Pancreas (tissue), 10 donors: ENCODE results near the gene KRTAP13-1. TPM values are rescaled to one million over a fixed set of nuclear protein-coding genes. Genes with fewer than 3 reads are reported as not detected.

Experiments used
- ATAC-seq, 4 donors: fragments of 200-7000 bp; cut with Tn5 transposase; one replicate each; pipeline versions ENCODE4 v1.8.0 to v1.9.1; 2020; ENCODE audit warnings: mild to moderate bottlenecking in 4 of 4, moderate library complexity in 4 of 4
- DNase-seq, 6 donors: peaks; one replicate each; pipeline ENCODE4 v3.0.0-alpha.2; 2020
- FAIRE-seq: peaks from 2 replicates; lab custom pipeline; 2012; peaks lifted over from hg19 to GRCh38; lab: Jason Lieb, UNC
- H3K27ac ChIP-seq, 4 donors: fragments of 200-600 bp; sonication (generic); 1 replicate in 3 of 4; 2 replicates in 1 of 4; pipeline versions ENCODE4 v1.5.0 to v1.8.0; 2020
- H3K27me3 ChIP-seq, 4 donors: fragments of 200-600 bp; one replicate each; pipeline ENCODE4 v1.8.0; 2021
- H3K36me3 ChIP-seq, 3 donors: fragments of 200-600 bp; sonication (generic) in 1 of 3; one replicate each; pipeline versions ENCODE4 v1.5.0 to v1.8.0; 2020 to 2021
- H3K4me1 ChIP-seq, 3 donors: fragments of 200-600 bp; one replicate each; pipeline ENCODE4 v1.8.0; 2021
- H3K4me3 ChIP-seq, 4 donors: fragments of 200-600 bp; sonication (generic) in 2 of 4; one replicate each; pipeline versions ENCODE4 v1.5.0 to v1.8.0; 2020 to 2021
- H3K9me3 ChIP-seq, 4 donors: fragments of 200-600 bp; one replicate each; pipeline ENCODE4 v1.8.0; 2021
- WGBS, 2 donors: extraction: QIAGEN DNeasy Blood & Tissue Kit; methylation state at CpG; one replicate each; pipeline ENCODE4 v1.1.7; 2013; 5-methylcytosine and 5-hydroxymethylcytosine counted together
- intact Hi-C, 3 donors: fragments of 100-400 bp; cut with DNase I; formaldehyde crosslinking; loops; one replicate each; pipeline versions ENCODE4 v1.11.1 to v1.14.2; 2022
- polyA plus RNA-seq, 2 donors: library from polyadenylated mRNA; stranded (reverse); fragments of 200-250 nt; gene quantifications; one replicate each; pipeline ENCODE4 v1.2.3, GENCODE V29; 2013
- total RNA-seq, 6 donors: library from RNA; stranded (reverse); fragmentation: NEBNext Ultra II Directional in 4 of 6; extraction: Animal tissue kit (Norgen Biotek cat#: 25700) in 4 of 6; gene quantifications; one replicate each; pipeline versions ENCODE4 v1.2.1 to v1.2.4, GENCODE V29; 2021 to 2023
- TF ChIP-seq, protein P1 (sequence below), 4 donors: fragments of 200-600 bp; sonication (generic) in 3 of 4; IDR thresholded peaks; one replicate each; pipeline versions ENCODE4 v1.5.0 to v1.8.0; 2021; ENCODE audit warnings: antibody characterized with exemption in 4 of 4
- donor health status: healthy with polysubstance abuse.
- donor health status: DM: no; HTN: no; CAD: no; lungs with moderate emphysema.
- donor health status: DM: no; HTN: no; CAD: no.
- donor health status: control.
- donor health status: control.
- donor health status: Bipolar disorder and iron deficiency.
- donor health status: DM: yes; HTN: yes; CAD: no.
- donor health status: DM: no; HTN: no; CAD: no.
- donor health status: DM: no; HTN: no; CAD: no.
- donor health status: DM: yes; HTN: yes; CAD: no.

Gene KRTAP13-1
- total and polyA plus RNA-seq, 8 donors = not detected

GRCh38 chr21:30434033-30434631, 38.3 kb downstream of the KRTAP13-1 start:
- ATAC-seq = peak; percentile 63 to 91 (median 73)
- Histone ChIP-seq H3K27ac (no peak overlapping the region), H3K36me3 (no peaks in the 10 kb centered on the region), H3K27me3 (no peaks in the 10 kb centered on the region), H3K4me1 (no peaks in the 10 kb centered on the region), H3K9me3 (no peaks in the 10 kb centered on the region), H3K4me3 (no peak overlapping the region)
- intact Hi-C loops = no loop called here
- peak in 3 of 6 donors; percentile 9 to 35 (median 23) for DNase-seq
- 23 to 24% methylated on average over 10 of the region's 10 CpGs for WGBS, 2 donors
- TF ChIP-seq, protein P1, sequence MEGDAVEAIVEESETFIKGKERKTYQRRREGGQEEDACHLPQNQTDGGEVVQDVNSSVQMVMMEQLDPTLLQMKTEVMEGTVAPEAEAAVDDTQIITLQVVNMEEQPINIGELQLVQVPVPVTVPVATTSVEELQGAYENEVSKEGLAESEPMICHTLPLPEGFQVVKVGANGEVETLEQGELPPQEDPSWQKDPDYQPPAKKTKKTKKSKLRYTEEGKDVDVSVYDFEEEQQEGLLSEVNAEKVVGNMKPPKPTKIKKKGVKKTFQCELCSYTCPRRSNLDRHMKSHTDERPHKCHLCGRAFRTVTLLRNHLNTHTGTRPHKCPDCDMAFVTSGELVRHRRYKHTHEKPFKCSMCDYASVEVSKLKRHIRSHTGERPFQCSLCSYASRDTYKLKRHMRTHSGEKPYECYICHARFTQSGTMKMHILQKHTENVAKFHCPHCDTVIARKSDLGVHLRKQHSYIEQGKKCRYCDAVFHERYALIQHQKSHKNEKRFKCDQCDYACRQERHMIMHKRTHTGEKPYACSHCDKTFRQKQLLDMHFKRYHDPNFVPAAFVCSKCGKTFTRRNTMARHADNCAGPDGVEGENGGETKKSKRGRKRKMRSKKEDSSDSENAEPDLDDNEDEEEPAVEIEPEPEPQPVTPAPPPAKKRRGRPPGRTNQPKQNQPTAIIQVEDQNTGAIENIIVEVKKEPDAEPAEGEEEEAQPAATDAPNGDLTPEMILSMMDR (IDR thresholded peaks at IDR 0.05) = peak; percentile 27 to 55 (median 42)
- no peak for FAIRE-seq

DNA sequence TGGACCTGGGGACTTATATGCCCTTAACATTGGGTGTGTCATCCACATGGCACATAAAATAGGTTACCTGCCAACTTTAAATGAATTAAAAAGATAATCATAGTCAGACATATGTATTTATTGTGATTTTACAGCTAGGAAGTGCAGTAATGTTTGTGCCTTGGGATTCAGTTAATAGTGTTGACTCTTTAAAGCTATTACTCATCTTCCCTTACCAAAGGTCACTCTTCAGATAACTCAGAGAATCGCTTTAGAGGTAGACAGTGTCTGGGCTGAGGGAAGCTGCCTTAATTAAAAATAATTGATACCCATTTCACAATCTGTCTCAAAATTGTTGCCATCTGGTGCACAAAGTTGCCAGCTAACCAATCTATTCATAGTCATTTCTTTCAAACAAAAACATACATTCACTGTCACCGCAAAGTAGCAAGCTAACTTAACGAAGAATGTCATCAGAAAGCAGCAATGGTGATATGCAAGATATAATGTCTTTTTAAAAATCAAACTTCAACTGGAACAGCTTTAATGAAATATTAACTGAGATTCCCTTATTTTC, 41.3 kb downstream of the KRTAP13-1 start:
- FAIRE-seq (no peak), DNase-seq (no peak), ATAC-seq (no peak)
- Histone ChIP-seq H3K9me3 (no peaks in the 10 kb centered on the region), H3K27ac (no peak overlapping the region), H3K27me3 (no peaks in the 10 kb centered on the region), H3K36me3 (no peaks in the 10 kb centered on the region), H3K4me3 (no peak overlapping the region), H3K4me1 (no peaks in the 10 kb centered on the region)
- TF ChIP-seq, protein P1 (IDR thresholded peaks at IDR 0.05) = no peak
- intact Hi-C loops = no loop called here
- WGBS, 2 donors = 50 to 51% methylated on average over 3 of the region's 3 CpGs

GRCh38 chr21:30439975-30440374, 44.1 kb downstream of the KRTAP13-1 start, which contains the start of gene KRTAP15-1:
Gene KRTAP15-1, plus strand, starts transcription at chr21:30440275. Its CDS starts 53 bp downstream, at chr21:30440328.
- 80 to 85% methylated on average over 5 of the region's 5 CpGs for WGBS, 2 donors
- no peak for FAIRE-seq
- TF ChIP-seq, protein P1 (IDR thresholded peaks at IDR 0.05) = no peak

DNA sequence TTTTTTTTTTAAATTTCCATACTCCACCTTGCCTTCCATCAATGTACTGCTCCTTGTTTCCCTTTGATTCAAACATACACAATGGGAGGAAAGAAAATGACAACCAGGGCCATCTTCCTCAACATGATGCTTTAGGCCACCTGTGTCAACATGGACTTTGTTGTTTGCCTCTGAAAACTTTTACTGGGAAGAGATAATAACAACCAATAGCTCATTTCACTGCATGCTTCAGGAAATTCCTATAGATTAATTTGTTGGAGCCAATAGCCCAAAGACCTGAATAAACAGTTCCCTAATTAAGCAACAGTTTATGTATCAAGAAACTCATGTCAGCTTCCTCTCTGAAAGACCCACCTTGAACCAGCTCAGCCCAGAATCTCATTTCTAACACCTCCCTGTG, 47.4 kb downstream of the KRTAP13-1 start:
- Histone ChIP-seq H3K36me3 (no peaks in the 10 kb centered on the region), H3K27me3 (no peaks in the 10 kb centered on the region), H3K4me3 (no peak overlapping the region), H3K4me1 (no peaks in the 10 kb centered on the region), H3K27ac (no peak overlapping the region), H3K9me3 (no peaks in the 10 kb centered on the region)
- TF ChIP-seq, protein P1 (IDR thresholded peaks at IDR 0.05) = no peak
- intact Hi-C loops = no loop called here
- FAIRE-seq (no peak), DNase-seq (no peak), ATAC-seq (no peak)

More at GRCh38 chr21:30439975-30440374, 44.1 kb downstream of the KRTAP13-1 start, which contains the start of gene KRTAP15-1:
- H3K27ac ChIP-seq = no peak within 1 kb of the TSS
- H3K27me3 ChIP-seq = no peaks in the 10 kb centered on the region
- no peak for ATAC-seq
- H3K4me3 ChIP-seq = no peak within 1 kb of the TSS
- no peaks in the 10 kb centered on the region for H3K4me1 ChIP-seq
- DNase-seq = no peak
- intact Hi-C loops = no loop called here
- no peaks in the 10 kb centered on the region for H3K36me3 ChIP-seq
- H3K9me3 ChIP-seq = no peaks in the 10 kb centered on the region

- WGBS, 2 donors = 13 to 33% methylated on average over 1 of the region's 1 CpG
- DNase-seq = no peak
- Histone ChIP-seq H3K27ac (no peak overlapping the region), H3K4me3 (no peak overlapping the region), H3K4me1 (no peaks in the 10 kb centered on the region), H3K36me3 (no peaks in the 10 kb centered on the region), H3K9me3 (no peaks in the 10 kb centered on the region), H3K27me3 (peaks cover 0 to 4% (median 0%) of the 10 kb centered on the region in 4 donors)
- FAIRE-seq = no peak
- intact Hi-C loops = no loop called here
- ATAC-seq = no peak
- TF ChIP-seq, protein P1 (IDR thresholded peaks at IDR 0.05) = no peak
Observed at GRCh38 chr21:30444204-30444603, 48.4 kb downstream of the KRTAP13-1 start.
